ENCODE data around the gene ACADS. TPM values are rescaled to one million over a fixed set of nuclear protein-coding genes. Genes with fewer than 3 reads are reported as not detected.

The ACADS gene
- polyA plus RNA-seq, 4 donors: 16.5 to 28.6 (median 18.9) TPM

DNA sequence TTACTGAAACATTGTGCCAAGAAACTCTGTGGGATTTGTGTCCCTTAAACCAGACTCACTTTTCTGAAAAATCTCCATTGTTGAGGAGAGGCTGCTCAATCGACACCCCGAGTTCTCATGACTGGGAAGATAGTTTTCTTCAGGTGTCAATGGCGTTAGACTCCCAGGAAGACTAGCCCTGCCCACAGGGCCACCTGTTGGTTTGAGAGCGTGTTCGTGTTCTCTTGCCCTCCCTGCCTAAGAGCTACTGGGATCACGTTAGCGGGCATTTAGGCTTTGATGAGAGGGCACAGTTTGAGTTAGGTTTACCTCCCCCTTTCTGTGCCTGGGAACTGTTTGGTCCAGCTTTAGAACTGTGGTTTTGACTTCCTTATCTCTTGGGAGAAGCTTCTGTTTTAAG lies 26.1 kb upstream of the ACADS start:
- no peak for DNase-seq (ENCODE audit: low read depth in 4 of 4, low spot score in 3 of 4)

DNA sequence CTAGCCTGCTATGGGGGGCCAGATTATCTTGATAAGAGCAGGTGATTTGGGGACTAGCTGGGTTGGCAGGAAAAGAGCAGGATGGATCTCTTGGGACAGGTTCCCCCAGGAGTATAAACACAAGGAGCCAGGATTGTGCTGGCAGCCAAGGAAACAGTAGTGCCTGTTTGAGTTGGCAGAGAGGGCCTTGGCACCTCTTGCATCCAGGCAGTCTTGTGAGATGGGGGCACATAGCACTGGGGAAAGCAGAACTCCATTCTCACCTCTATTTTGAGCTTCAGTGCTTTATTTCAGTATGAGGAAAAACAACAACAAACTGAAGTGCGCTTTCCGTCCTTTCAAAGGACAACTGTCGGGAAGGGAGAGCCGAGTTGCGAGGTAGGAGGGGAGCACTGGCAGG lies 24.7 kb upstream of the ACADS start:
- no peak for DNase-seq (ENCODE audit: low read depth in 4 of 4, low spot score in 3 of 4)

GRCh38 chr12:120702637-120703036 lies 23.0 kb upstream of the ACADS start:
- DNase-seq (ENCODE audit: low read depth in 4 of 4, low spot score in 3 of 4): no peak

DNA sequence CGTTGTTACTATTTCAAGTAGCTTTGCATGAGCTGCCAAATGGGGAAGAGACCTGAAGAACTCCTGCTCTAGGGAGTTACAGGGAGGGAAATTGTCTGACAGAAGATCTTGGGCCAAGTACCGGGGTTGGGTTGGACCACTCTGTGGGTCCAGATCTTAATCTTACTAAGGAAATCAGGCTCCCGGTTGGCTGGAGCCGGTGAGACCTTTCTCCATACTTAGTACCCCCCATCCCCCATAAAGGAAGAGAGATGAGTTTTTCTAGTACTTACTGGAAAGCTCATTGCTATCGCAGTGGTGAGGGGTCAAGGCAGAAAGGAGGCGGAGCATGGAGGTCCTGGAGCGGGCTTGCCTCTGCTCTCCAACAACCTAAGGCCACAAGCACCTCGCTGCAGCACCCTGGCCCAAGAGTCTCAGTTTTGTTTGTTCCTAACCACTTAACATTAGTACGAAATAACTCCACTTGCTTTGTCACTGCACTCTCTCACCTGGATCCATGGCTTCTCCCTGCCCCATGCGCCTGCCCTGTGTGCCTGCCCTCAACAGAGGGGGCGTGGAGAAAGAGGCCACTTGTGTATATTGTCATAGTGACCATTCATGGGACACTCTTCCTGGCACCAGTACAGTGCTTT lies 22.2 kb upstream of the ACADS start:
- no peak for DNase-seq (ENCODE audit: low read depth in 4 of 4, low spot score in 3 of 4)

GRCh38 chr12:120705618-120706017 lies 20.0 kb upstream of the ACADS start:
- no peak for DNase-seq (ENCODE audit: low read depth in 4 of 4, low spot score in 3 of 4)

DNA sequence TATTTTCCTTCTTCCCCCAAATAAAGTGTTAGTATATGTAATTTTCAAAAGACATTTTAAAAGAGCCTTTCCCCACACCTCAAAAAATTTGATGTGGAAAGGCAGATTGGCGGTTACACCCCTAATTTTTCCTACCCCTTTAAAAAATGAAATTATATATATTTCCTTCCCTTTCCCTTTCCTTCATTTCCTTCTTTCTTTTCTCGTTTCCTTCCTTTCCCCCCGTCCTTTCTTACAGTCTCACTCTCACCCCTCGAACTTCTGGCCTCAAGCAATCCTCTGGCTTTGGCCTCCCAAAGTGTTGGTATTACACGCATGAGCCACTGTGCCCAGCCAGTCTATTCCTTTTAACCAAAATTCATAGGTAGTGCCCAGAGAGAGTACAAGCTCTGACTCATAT lies 19.6 kb upstream of the ACADS start:
- DNase-seq (ENCODE audit: low read depth in 4 of 4, low spot score in 3 of 4): no peak

DNA sequence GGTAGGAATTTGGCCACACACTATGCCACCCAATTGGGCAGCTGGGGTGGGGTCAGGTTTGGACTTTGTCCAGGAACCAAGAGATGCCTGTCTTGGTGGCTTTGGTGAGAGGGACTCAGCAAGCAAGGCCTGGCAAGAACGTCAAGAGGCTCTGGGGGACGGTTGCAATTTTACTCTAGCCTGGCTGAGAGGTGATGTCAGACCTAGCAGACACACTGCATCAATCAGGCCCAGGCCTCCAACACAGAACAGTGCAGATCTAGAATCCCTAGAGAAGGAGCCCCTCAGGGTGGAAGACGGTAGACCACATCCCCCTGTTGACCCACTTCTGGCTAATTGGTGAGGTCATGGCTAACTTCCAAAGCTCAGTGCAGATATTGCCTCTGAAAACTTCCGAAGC lies 17.0 kb upstream of the ACADS start:
- DNase-seq (ENCODE audit: low read depth in 4 of 4, low spot score in 3 of 4): no peak

DNA sequence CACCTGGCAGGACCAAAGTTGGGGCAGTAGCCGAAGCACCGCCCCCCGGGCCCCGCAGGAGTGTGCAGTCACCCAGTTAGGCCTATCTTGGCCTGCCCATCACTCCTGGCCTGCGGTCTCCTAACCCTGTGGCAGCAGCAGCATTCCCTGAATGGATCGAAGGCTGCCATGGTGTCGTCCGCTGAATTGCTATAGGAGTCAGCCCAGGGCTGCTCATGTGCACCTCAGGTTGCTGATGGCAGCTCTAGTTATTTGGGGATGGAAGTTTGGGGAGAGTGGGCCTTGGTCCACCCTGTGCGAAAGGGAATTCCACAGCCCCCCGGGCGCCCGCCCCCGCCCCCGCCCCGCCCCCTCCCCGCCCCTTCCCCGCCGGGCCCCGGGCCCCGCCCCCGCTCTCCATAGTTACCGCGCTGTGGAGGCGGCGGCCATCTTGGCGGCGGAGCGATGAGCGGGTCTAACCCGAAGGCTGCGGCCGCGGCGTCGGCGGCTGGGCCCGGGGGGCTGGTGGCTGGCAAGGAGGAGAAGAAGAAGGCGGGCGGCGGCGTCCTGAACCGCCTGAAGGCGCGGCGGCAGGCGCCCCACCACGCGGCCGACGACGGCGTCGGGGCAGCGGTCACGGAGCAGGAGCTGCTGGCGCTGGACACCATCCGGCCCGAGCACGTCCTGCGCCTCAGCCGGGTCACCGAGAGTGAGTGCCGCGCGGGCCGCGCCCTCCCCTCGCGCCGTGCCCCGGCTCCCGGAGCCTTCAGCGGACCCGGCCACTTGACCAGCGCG lies 15.4 kb upstream of the ACADS start, which contains the start of gene UNC119B:
Gene UNC119B, plus strand, starts transcription at position 428 of the 774 bp plus-strand sequence. Its CDS starts 17 bp downstream, at position 445.
- DNase-seq (ENCODE audit: low read depth in 4 of 4, low spot score in 3 of 4): peak in 1 of 4 donors; percentile 65

- DNase-seq (ENCODE audit: low read depth in 4 of 4, low spot score in 3 of 4): no peak
These were observed 14.8 kb upstream of the ACADS start for GRCh38 chr12:120710805-120711296.

GRCh38 chr12:120711411-120711810 lies 14.2 kb upstream of the ACADS start:
- no peak for DNase-seq (ENCODE audit: low read depth in 4 of 4, low spot score in 3 of 4)

- no peak for DNase-seq (ENCODE audit: low read depth in 4 of 4, low spot score in 3 of 4)
These were observed 13.0 kb upstream of the ACADS start for GRCh38 chr12:120712610-120713009.

GRCh38 chr12:120713861-120714482 lies 11.7 kb upstream of the ACADS start:
- peak in 3 of 4 donors; percentile 65 to 72 (median 67) for DNase-seq (ENCODE audit: low read depth in 4 of 4, low spot score in 3 of 4)

DNA sequence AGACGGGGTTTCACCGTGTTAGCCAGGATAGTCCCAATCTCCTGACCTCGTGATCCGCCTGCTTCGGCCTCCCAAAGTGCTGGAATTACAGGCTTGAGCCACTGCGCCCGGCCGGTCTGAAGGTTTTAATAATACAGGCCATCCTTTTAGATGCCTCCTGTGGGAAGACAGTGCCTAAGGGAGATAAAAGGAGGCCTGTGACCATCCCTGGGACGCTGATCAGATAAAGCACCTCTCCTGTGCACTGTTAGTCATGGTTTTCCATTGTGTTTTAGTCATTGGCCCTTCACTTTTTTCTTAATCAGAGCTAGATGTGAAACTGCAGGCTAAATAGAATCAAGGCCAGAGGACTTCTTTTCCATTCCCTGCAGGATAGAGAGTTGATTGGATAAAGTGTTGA lies 7.6 kb upstream of the ACADS start:
- DNase-seq (ENCODE audit: low read depth in 4 of 4, low spot score in 3 of 4): no peak

- DNase-seq (ENCODE audit: low read depth in 4 of 4, low spot score in 3 of 4): no peak
These were observed 6.6 kb upstream of the ACADS start for GRCh38 chr12:120719072-120719471.

DNA sequence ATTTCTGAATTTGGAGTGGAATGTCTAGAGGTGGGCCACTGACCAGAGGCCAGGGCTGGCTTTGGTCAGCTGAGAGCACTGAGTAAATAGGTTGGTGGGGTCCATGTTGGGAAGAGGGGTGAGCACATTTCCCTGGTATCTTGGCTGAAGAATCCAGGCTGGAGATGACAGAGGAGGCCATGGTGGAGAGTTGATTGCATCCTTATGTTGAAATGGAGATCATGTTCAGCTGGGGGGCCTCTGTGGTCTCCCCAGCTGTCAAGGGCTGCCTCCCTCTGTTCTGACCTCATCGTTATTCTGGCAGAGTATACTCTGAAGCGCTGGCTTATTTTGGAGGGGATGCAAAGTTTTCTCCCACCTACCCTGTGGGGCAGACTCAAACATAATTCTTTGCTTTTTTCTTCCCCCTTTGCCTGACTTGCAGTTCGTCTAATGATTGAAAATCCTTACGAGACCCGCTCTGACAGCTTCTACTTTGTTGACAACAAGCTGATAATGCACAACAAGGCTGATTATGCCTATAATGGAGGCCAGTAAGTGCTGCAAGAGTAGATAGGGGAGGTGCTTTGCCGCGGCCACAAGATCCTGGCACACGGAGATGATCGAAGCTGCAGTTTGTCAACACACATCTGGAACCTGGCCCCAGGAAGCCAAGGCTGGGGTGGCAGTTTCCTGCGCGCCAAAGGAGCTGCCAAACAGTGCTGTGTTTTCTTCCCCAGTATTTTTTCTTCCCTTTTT lies 6.0 kb upstream of the ACADS start:
- no peak for DNase-seq (ENCODE audit: low read depth in 4 of 4, low spot score in 3 of 4)

DNA sequence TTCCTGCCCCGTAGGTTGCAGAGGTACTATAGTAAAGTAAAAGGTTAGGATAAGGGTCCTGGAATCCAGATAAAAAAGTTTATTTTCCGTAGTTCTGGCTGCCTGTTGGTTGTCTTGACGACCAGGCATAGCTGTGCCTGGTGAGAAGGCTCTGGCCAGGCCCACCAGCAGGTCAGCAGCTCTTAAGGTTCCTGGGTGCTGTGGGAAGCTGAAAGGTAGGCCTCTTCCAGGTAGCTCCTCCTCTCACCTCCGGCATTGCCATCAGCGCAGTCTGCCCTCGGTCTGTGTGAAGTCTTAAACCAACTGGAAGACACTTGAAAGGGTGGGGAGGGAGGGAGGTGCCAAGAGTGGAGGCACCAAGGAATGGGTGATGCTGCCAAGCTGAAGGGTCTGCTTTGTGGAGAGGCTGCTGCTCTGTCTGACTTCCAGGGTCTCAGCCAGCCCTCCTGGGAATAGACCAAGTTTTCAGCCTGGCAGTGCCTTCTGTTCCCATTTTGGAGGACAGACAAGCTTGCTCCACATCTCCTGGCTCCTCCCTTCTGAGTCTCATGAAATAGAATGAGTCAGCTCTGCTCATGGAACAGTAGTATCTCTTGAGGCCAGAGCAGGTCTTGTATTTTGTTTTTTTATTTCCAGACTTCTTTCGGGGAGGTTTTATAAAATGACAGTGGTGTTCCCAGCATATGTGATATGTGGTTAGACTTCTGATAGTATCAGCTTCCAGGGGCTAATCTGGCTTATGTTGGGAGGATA lies 5.2 kb upstream of the ACADS start:
- DNase-seq (ENCODE audit: low read depth in 4 of 4, low spot score in 3 of 4): no peak

DNA sequence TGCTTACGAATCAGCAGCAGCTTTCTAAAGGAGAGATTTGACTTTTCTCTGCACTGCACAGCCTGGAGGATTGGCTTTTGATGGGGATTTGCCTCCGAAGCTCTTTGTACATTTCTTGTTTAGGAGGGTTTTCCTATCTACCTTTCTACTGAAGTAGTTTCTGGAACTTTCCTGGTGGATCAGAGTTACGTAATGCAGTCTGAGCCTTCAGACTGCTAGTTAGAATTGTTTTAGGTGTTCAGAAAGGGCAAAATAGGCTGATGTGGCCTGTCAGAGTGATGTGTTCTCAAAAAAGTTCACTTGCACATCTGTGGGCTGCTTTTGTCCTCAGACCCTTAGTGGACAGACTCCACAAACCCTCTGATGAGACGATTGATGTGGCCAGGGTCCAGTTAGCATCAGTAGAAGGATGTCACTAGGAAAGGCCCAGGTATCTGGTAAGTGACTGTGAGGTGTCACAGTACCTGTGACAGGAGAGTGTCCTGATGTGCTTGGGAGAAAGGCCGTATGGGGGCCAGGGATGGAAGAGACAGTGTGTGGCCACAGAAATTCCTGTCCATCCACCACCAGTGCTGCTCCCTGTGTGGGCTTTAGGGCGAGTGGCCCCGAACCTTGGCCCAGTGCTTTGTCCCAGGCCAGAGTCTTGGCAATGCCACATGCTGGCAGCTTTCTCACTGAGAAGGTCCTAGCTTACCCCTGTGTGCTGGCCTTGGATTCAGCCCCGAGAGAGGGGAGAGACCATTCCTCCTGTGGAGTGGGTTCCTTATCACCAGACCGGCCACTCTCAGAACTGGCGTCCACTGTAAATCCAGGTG lies 4.4 kb upstream of the ACADS start:
- DNase-seq (ENCODE audit: low read depth in 4 of 4, low spot score in 3 of 4): no peak

- no peak for DNase-seq (ENCODE audit: low read depth in 4 of 4, low spot score in 3 of 4)
These were observed 3.8 kb upstream of the ACADS start for GRCh38 chr12:120721866-120722265.

- DNase-seq (ENCODE audit: low read depth in 4 of 4, low spot score in 3 of 4): no peak
These were observed 2.8 kb upstream of the ACADS start for GRCh38 chr12:120722784-120723183.

Data from right renal pelvis (tissue), 4 donors.